Neural progenitor cell (in vitro differentiated cells): ENCODE measurements around the gene DNAI2.

Experiments
- CTCF ChIP-seq: fragments of 200-600 bp; sonication (generic); IDR thresholded peaks from 2 replicates; pipeline ENCODE4 v1.5.1; 2017; ENCODE audit warnings: antibody characterized with exemption, mild to moderate bottlenecking
- EZH2 ChIP-seq: fragments of 200-600 bp; sonication (generic); IDR thresholded peaks from 2 replicates; pipeline ENCODE4 v1.6.1; 2017; ENCODE audit warnings: antibody characterized with exemption, mild to moderate bottlenecking, moderate library complexity
- EZH2phosphoT487 ChIP-seq: fragments of 200-600 bp; sonication (generic); IDR thresholded peaks from 2 replicates; pipeline ENCODE4 v1.6.1; 2017; ENCODE audit warnings: antibody characterized with exemption

GRCh38 chr17:74354123-74354522, 80.1 kb downstream of the DNAI2 start:
- TF ChIP-seq CTCF (peak; percentile 96), EZH2 (peak; percentile 43), EZH2phosphoT487 (no peak)
